GM23338 (cell line): ENCODE results near the gene TRAM2. TPM values are rescaled to one million over a fixed set of nuclear protein-coding genes. Genes with fewer than 3 reads are reported as not detected.

Source experiments
- ATAC-seq: fragments of 200-7000 bp; cut with Tn5 transposase; 3 replicates; pipeline ENCODE4 v1.9.1; 2020
- DNase-seq: peaks from one replicate; pipeline ENCODE4 v3.0.0-alpha.2; 2015; ENCODE audit warnings: low spot score
- H2AFZ ChIP-seq: fragments of 200-600 bp; sonication (generic); 2 replicates; pipeline ENCODE4 v1.8.0; 2016; ENCODE audit warnings: antibody characterized with exemption, mild to moderate bottlenecking, moderate library complexity
- H3F3A ChIP-seq: fragments of 200-600 bp; sonication (generic); replicated peaks from 2 replicates; pipeline ENCODE4 v1.8.0; 2017; ENCODE audit warnings: antibody characterized with exemption, mixed run types, low read depth
- H3K27ac ChIP-seq: fragments of 200-600 bp; sonication (generic); 2 replicates; pipeline ENCODE4 v1.6.1; 2016; ENCODE audit warnings: low read depth
- H3K27me3 ChIP-seq: fragments of 200-600 bp; sonication (generic); 2 replicates; pipeline ENCODE4 v1.8.0; 2016; ENCODE audit warnings: mild to moderate bottlenecking, mixed run types, moderate library complexity; ENCODE audit not compliant: insufficient read depth
- H3K36me3 ChIP-seq: fragments of 200-600 bp; sonication (generic); 2 replicates; pipeline ENCODE4 v1.8.0; 2016; ENCODE audit warnings: mild to moderate bottlenecking; ENCODE audit not compliant: insufficient read depth
- H3K4me1 ChIP-seq: fragments of 200-600 bp; sonication (generic); 2 replicates; pipeline ENCODE4 v1.8.0; 2016; ENCODE audit warnings: mild to moderate bottlenecking, moderate library complexity; ENCODE audit not compliant: insufficient read depth
- H3K4me2 ChIP-seq: fragments of 200-600 bp; sonication (generic); 2 replicates; pipeline ENCODE4 v1.7.1; 2017; ENCODE audit warnings: mixed run types
- H3K4me3 ChIP-seq: fragments of 200-600 bp; sonication (generic); 2 replicates; pipeline ENCODE4 v1.6.1; 2016; ENCODE audit warnings: mixed run types
- H3K79me2 ChIP-seq: fragments of 200-600 bp; sonication (generic); replicated peaks from 2 replicates; pipeline ENCODE4 v1.8.0; 2017; ENCODE audit warnings: mild to moderate bottlenecking; ENCODE audit not compliant: insufficient read depth
- H3K9me2 ChIP-seq: fragments of 200-600 bp; sonication (generic); 2 replicates; pipeline ENCODE4 v1.8.0; 2017; ENCODE audit not compliant: insufficient read depth
- H4K20me1 ChIP-seq: fragments of 200-600 bp; sonication (generic); replicated peaks from 2 replicates; pipeline ENCODE4 v1.8.0; 2017; ENCODE audit warnings: mild to moderate bottlenecking; ENCODE audit not compliant: insufficient read depth
- H3K27ac Mint-ChIP-seq: 2 replicates; pipeline ENCODE4 v1.8.0; 2020; ENCODE audit warnings: inconsistent platforms, mild to moderate bottlenecking, moderate library complexity, mixed read lengths
- H3K27me3 Mint-ChIP-seq: 3 replicates; pipeline ENCODE4 v1.8.0; 2022; ENCODE audit warnings: low read depth, mild to moderate bottlenecking, moderate library complexity, mixed read lengths, inconsistent platforms; ENCODE audit not compliant: insufficient read depth, poor library complexity
- H3K36me3 Mint-ChIP-seq: 3 replicates; pipeline ENCODE4 v1.8.0; 2021; ENCODE audit warnings: low read depth, mild to moderate bottlenecking, inconsistent platforms, moderate library complexity, mixed read lengths
- H3K4me1 Mint-ChIP-seq: 3 replicates; pipeline ENCODE4 v1.8.0; 2020; ENCODE audit warnings: mild to moderate bottlenecking, inconsistent platforms, mixed read lengths
- H3K4me3 Mint-ChIP-seq: 3 replicates; pipeline ENCODE4 v1.8.0; 2021; ENCODE audit warnings: moderate library complexity, mild to moderate bottlenecking, inconsistent platforms, mixed read lengths
- H3K9me3 Mint-ChIP-seq: 3 replicates; pipeline ENCODE4 v1.8.0; 2020; ENCODE audit warnings: moderate library complexity, mild to moderate bottlenecking, inconsistent platforms, mixed read lengths
- CTCF ChIP-seq, 2 experiments: fragments of 200-600 bp in 1 of 2; sonication (generic) in 1 of 2; conservative IDR thresholded peaks; 2 replicates each; pipeline versions ENCODE4 v1.5.1 to v1.6.1; 2016 to 2017; ENCODE audit warnings: antibody characterized with exemption in 2 of 2, low read depth in 2 of 2, mild to moderate bottlenecking in 2 of 2, moderate library complexity in 1 of 2
- ETS1 ChIP-seq: IDR thresholded peaks from 2 replicates; pipeline ENCODE4 v1.6.1; 2016; ENCODE audit warnings: antibody characterized with exemption
- ZNF114 ChIP-seq: fragments of 250-450 bp; sonication (Bioruptor Pico); IDR thresholded peaks from 2 replicates; pipeline ENCODE4 v1.5.0; 2020; ENCODE audit warnings: mild to moderate bottlenecking, moderate library complexity
- ZNF462 ChIP-seq: fragments of 250-450 bp; sonication (Bioruptor Pico); IDR thresholded peaks from 2 replicates; pipeline ENCODE4 v1.5.0; 2020; ENCODE audit warnings: mild to moderate bottlenecking, moderate library complexity
- polyA plus RNA-seq: library from polyadenylated mRNA; unstranded; fragments of >200 nt; fragmentation: Nextera tagmentation; extraction: Ambion mirVana; gene quantifications from 2 replicates; pipeline ENCODE4 v1.2.1, GENCODE V29; 2016
- total RNA-seq: library from RNA; depleted of rRNA; stranded (reverse); fragments of >200 nt; shearing (Covaris generic); gene quantifications from 2 replicates; pipeline ENCODE4 v1.2.3, GENCODE V29; 2014

The TRAM2 gene
- total and polyA plus RNA-seq, 2 experiments from 2014 or later, result 4.0 to 14.0 TPM

GRCh38 chr6:52610745-52611355 lies 34.0 kb upstream of the TRAM2 start:
- Histone ChIP-seq H3K4me1 (peaks cover 12% of the 10 kb centered on the region; the same call in 1 of the 2 replicates), H3K36me3 (no peaks in the 10 kb centered on the region), H4K20me1 (no peaks in the 10 kb centered on the region), H3K4me2 (no peak overlapping the region), H2AFZ (no peak overlapping the region), H3K4me3 (no peak overlapping the region), H3K27ac (no peak overlapping the region), H3K79me2 (no peaks in the 10 kb centered on the region), H3K9me2 (0 out of 2 replicates have a peak, but pooled peaks cover 4% of the 10 kb centered on the region), H3F3A (no peaks in the 10 kb centered on the region), H3K27me3 (no peaks in the 10 kb centered on the region)
- no peak for TF ChIP-seq ZNF462 (CRISPR knock-in tag)
- TF ChIP-seq ZNF114 (CRISPR knock-in tag), result no peak
- TF ChIP-seq ETS1, result no peak
- no peak for TF ChIP-seq CTCF (conservative IDR thresholded peaks at IDR 0.05; ENCODE audit: low read depth in 2 of 2)
- H3K4me1 Mint-ChIP-seq, result peaks cover 10% of the 10 kb centered on the region
- H3K36me3 Mint-ChIP-seq, result no peaks in the 10 kb centered on the region
- H3K27me3 Mint-ChIP-seq, result no peaks in the 10 kb centered on the region
- no peak overlapping the region for H3K27ac Mint-ChIP-seq
- no peak for DNase-seq
- no peaks in the 10 kb centered on the region; the same call in 2 of the 3 replicates for H3K9me3 Mint-ChIP-seq
- no peak for ATAC-seq
- no peak overlapping the region for H3K4me3 Mint-ChIP-seq
